Duodenal mucosa (tissue), 2 donors: ENCODE measurements around the gene PTPN5.

ENCODE experiments used
- H3K27ac ChIP-seq: one replicate; pipeline ENCODE4 v1.7.0; 2013; ENCODE audit warnings: low read depth, low read length
- H3K27me3 ChIP-seq, 2 donors: one replicate each; pipeline ENCODE4 v1.7.0; 2013; ENCODE audit warnings: low read length in 2 of 2, control low read depth in 1 of 2; ENCODE audit not compliant: insufficient read depth in 2 of 2, control insufficient read depth in 1 of 2
- H3K36me3 ChIP-seq, 2 donors: one replicate each; pipeline ENCODE4 v1.7.0; 2013; ENCODE audit warnings: low read length in 2 of 2, control low read depth in 1 of 2; ENCODE audit not compliant: insufficient read depth in 2 of 2, control insufficient read depth in 1 of 2
- H3K4me1 ChIP-seq, 2 donors: one replicate each; pipeline ENCODE4 v1.7.0; 2013; ENCODE audit warnings: low read length in 2 of 2, control low read depth in 1 of 2; ENCODE audit not compliant: insufficient read depth in 2 of 2, control insufficient read depth in 1 of 2
- H3K4me3 ChIP-seq, 2 donors: one replicate each; pipeline ENCODE4 v1.7.0; 2013; ENCODE audit warnings: low read length in 2 of 2, low read depth in 1 of 2
- H3K9ac ChIP-seq, 2 donors: one replicate each; pipeline ENCODE4 v1.7.0; 2013; ENCODE audit warnings: low read length in 2 of 2, low read depth in 1 of 2
- H3K9me3 ChIP-seq, 2 donors: one replicate each; pipeline ENCODE4 v1.7.0; 2013; ENCODE audit warnings: low read length in 2 of 2, control low read depth in 1 of 2; ENCODE audit not compliant: control insufficient read depth in 1 of 2

The PTPN5 gene

GRCh38 chr11:18715476-18715875 is 76.1 kb downstream of the PTPN5 start:
- H3K4me1 ChIP-seq, result peaks cover 0 to 11% of the 10 kb centered on the region in 2 donors
- no peak overlapping the region for H3K27ac ChIP-seq
- H3K4me3 ChIP-seq, result no peak overlapping the region
- H3K9me3 ChIP-seq, result no peaks in the 10 kb centered on the region
- no peak overlapping the region for H3K9ac ChIP-seq
- H3K36me3 ChIP-seq, result no peaks in the 10 kb centered on the region
- no peaks in the 10 kb centered on the region for H3K27me3 ChIP-seq

GRCh38 chr11:18714443-18714780 is 77.2 kb downstream of the PTPN5 start:
- Histone ChIP-seq H3K27ac (no peak overlapping the region), H3K36me3 (no peaks in the 10 kb centered on the region), H3K27me3 (no peaks in the 10 kb centered on the region), H3K4me1 (peaks cover 0 to 1% of the 10 kb centered on the region in 2 donors), H3K4me3 (no peak overlapping the region), H3K9ac (no peak overlapping the region), H3K9me3 (no peaks in the 10 kb centered on the region)

- no peaks in the 10 kb centered on the region for H3K9me3 ChIP-seq
- no peaks in the 10 kb centered on the region for H3K4me1 ChIP-seq
- no peak overlapping the region for H3K4me3 ChIP-seq
- H3K27ac ChIP-seq, result no peak overlapping the region
- H3K27me3 ChIP-seq, result no peaks in the 10 kb centered on the region
- H3K9ac ChIP-seq, result no peak overlapping the region
- H3K36me3 ChIP-seq, result no peaks in the 10 kb centered on the region
These were observed 77.8 kb downstream of the PTPN5 start for GRCh38 chr11:18713646-18714442.

- no peaks in the 10 kb centered on the region for H3K36me3 ChIP-seq
- H3K9me3 ChIP-seq, result no peaks in the 10 kb centered on the region
- H3K27me3 ChIP-seq, result no peaks in the 10 kb centered on the region
- H3K27ac ChIP-seq, result no peak overlapping the region
- H3K4me3 ChIP-seq, result no peak overlapping the region
- H3K4me1 ChIP-seq, result peaks cover 9 to 13% of the 10 kb centered on the region in 2 donors
- H3K9ac ChIP-seq, result no peak overlapping the region
These were observed 81.1 kb downstream of the PTPN5 start for GRCh38 chr11:18710545-18710944.

GRCh38 chr11:18709414-18709813 is 82.2 kb downstream of the PTPN5 start:
- Histone ChIP-seq H3K9ac (no peak overlapping the region), H3K27ac (no peak overlapping the region), H3K27me3 (no peaks in the 10 kb centered on the region), H3K36me3 (no peaks in the 10 kb centered on the region), H3K9me3 (no peaks in the 10 kb centered on the region), H3K4me1 (peaks cover 16 to 20% of the 10 kb centered on the region in 2 donors), H3K4me3 (no peak overlapping the region)

- no peaks in the 10 kb centered on the region for H3K36me3 ChIP-seq
- no peaks in the 10 kb centered on the region for H3K9me3 ChIP-seq
- no peak overlapping the region for H3K4me3 ChIP-seq
- no peaks in the 10 kb centered on the region for H3K27me3 ChIP-seq
- peaks cover 16 to 20% of the 10 kb centered on the region in 2 donors for H3K4me1 ChIP-seq
- H3K9ac ChIP-seq, result no peak overlapping the region
- no peak overlapping the region for H3K27ac ChIP-seq
These were observed 83.7 kb downstream of the PTPN5 start for GRCh38 chr11:18707811-18708340.

- Histone ChIP-seq H3K9ac (peak overlapping the region; percentile 69 to 72), H3K9me3 (no peaks in the 10 kb centered on the region), H3K4me1 (peaks cover 16 to 22% of the 10 kb centered on the region in 2 donors), H3K27ac (no peak overlapping the region), H3K4me3 (peak overlapping the region; percentile 73 to 83), H3K36me3 (no peaks in the 10 kb centered on the region), H3K27me3 (no peaks in the 10 kb centered on the region)
These were observed 85.0 kb downstream of the PTPN5 start for GRCh38 chr11:18706330-18707243.

- H3K4me3 ChIP-seq, result peak overlapping the region; percentile 73 to 75
- H3K9ac ChIP-seq, result peak overlapping the region; percentile 42 to 65
- H3K27me3 ChIP-seq, result no peaks in the 10 kb centered on the region
- no peaks in the 10 kb centered on the region for H3K9me3 ChIP-seq
- H3K4me1 ChIP-seq, result peaks cover 16 to 25% of the 10 kb centered on the region in 2 donors
- H3K36me3 ChIP-seq, result no peaks in the 10 kb centered on the region
- H3K27ac ChIP-seq, result no peak overlapping the region
These were observed 85.8 kb downstream of the PTPN5 start for GRCh38 chr11:18705651-18706281.

- Histone ChIP-seq H3K4me1 (peaks cover 21 to 26% of the 10 kb centered on the region in 2 donors), H3K27ac (no peak overlapping the region), H3K9me3 (no peaks in the 10 kb centered on the region), H3K36me3 (no peaks in the 10 kb centered on the region), H3K4me3 (no peak overlapping the region), H3K27me3 (peaks cover 2 to 10% of the 10 kb centered on the region in 2 donors), H3K9ac (no peak overlapping the region)
These were observed 86.9 kb downstream of the PTPN5 start for GRCh38 chr11:18704698-18705097.
